Putamen (tissue), 1 donor: ENCODE data around the gene PWWP2B.
"Not testable (repeated sequence)": the region's sequence is repeated elsewhere in the genome, so short reads cannot be mapped to it uniquely, and the experiment has no call there.

Experiments
- DNase-seq: peaks from one replicate; pipeline ENCODE4 v3.0.0-alpha.2; 2016; ENCODE audit warnings: low spot score

Gene PWWP2B

GRCh38 chr10:132363921-132364593 lies 32.9 kb upstream of the PWWP2B start:
- peak; percentile 33 for DNase-seq

GRCh38 chr10:132364594-132364970 lies 32.4 kb upstream of the PWWP2B start:
- DNase-seq: no peak

- DNase-seq: no peak
These were observed 31.9 kb upstream of the PWWP2B start for GRCh38 chr10:132365102-132365501.

- no peak for DNase-seq
These were observed 31.0 kb upstream of the PWWP2B start for GRCh38 chr10:132366006-132366405.

- no peak for DNase-seq
These were observed 30.5 kb upstream of the PWWP2B start for GRCh38 chr10:132366499-132366898.

GRCh38 chr10:132368391-132368790 lies 28.6 kb upstream of the PWWP2B start:
- DNase-seq: no peak

GRCh38 chr10:132368881-132369635 lies 27.9 kb upstream of the PWWP2B start:
- DNase-seq: no peak

- no peak for DNase-seq
These were observed 27.3 kb upstream of the PWWP2B start for GRCh38 chr10:132369636-132370185.

GRCh38 chr10:132370426-132371340 lies 26.3 kb upstream of the PWWP2B start:
- DNase-seq: no peak

- no peak for DNase-seq
These were observed 25.3 kb upstream of the PWWP2B start for GRCh38 chr10:132371641-132372081.

- no peak for DNase-seq
These were observed 24.4 kb upstream of the PWWP2B start for GRCh38 chr10:132372516-132373095.

GRCh38 chr10:132373241-132373955 lies 23.6 kb upstream of the PWWP2B start:
- no peak for DNase-seq

- no peak for DNase-seq
These were observed 22.8 kb upstream of the PWWP2B start for GRCh38 chr10:132374176-132374575.

GRCh38 chr10:132374612-132375011 lies 22.4 kb upstream of the PWWP2B start:
- no peak for DNase-seq

GRCh38 chr10:132375116-132375794 lies 21.7 kb upstream of the PWWP2B start:
- DNase-seq: no peak

- no peak for DNase-seq
These were observed 21.2 kb upstream of the PWWP2B start for GRCh38 chr10:132375795-132376297.

GRCh38 chr10:132376394-132376851 lies 20.6 kb upstream of the PWWP2B start:
- DNase-seq: no peak

GRCh38 chr10:132377326-132377725 lies 19.7 kb upstream of the PWWP2B start:
- DNase-seq: no peak

- DNase-seq: not testable (repeated sequence)
These were observed 18.0 kb upstream of the PWWP2B start for GRCh38 chr10:132379026-132379425.

- not testable (repeated sequence) for DNase-seq
These were observed 16.0 kb upstream of the PWWP2B start for GRCh38 chr10:132380986-132381385.
